ENCODE results near the gene ZPLD1.

ZPLD1 gene

DNA sequence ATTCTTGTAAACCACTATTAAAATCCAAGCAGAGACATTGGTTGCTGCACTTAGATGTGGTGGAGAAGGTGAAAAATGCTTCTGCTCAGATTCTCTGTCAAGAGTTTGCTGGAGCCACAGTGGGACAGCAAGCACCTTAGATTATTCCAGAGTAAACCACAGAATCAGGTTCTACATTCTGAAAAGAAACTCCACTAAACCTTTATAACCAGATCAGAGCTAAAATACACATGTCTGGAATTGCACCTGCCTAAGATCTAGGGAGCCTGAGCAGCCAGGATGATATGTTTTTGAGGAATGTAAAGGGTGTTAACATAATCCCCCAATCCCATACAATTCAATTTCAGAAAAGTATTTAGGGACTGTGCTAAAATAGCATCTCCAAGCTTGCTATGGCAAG lies at the start of gene ZPLD1:
Gene ZPLD1 (plus strand): TSS at position 301 of the 400 bp plus-strand sequence. CDS start 3,473 bp downstream, outside the sequence.
- no peak for DNase-seq

DNA sequence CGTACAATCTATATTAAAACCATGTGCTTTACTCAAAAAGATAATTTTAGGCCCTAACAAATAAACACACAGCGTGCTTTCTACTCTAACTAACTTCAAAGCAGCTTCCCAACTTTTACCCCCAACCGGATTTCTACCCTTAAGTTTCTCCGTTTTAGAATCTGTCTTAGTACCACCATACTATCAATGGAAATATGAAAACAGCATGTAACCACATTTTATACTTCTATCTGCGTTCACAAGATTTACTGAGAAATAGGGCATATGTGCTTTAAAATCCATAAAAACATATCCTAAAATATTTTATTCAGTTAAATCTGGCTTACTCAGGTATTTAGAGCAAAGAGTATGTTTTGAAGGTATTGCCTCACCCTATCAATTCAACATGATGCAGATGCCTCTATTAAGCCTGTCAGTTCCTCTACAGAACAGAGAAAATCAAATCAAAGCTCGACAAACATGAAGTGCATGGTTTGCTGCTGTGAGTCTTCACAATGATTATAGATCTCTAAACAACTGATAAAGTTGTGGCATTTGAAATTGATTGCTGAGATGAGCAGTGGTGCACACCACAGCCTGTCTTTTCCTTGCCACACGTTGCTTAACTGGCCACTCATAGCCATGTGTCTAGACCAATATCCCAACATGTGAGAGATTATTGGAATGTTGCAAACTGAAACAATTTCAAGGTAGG lies 44.5 kb upstream of the ZPLD1 start:
- DNase-seq: no peak

DNA sequence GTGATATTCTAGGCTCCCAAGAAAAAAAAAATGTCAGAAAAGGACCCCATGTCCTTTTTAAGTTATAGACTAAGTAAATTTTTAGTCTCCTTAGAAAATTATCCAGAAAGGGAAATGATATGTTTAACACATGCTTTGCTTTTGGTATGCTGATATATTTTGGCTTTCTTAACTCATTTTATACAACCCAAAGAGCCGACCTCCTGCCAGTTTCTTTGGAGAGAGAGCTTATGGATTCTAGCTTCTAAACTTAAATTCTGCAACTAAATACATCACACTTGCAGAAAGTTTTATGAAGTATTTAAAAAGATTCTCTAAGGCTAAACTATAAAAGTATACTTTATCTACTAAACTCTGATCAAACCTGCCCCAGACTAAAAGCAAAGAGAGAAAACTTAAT lies 43.9 kb upstream of the ZPLD1 start:
- no peak for DNase-seq

DNA sequence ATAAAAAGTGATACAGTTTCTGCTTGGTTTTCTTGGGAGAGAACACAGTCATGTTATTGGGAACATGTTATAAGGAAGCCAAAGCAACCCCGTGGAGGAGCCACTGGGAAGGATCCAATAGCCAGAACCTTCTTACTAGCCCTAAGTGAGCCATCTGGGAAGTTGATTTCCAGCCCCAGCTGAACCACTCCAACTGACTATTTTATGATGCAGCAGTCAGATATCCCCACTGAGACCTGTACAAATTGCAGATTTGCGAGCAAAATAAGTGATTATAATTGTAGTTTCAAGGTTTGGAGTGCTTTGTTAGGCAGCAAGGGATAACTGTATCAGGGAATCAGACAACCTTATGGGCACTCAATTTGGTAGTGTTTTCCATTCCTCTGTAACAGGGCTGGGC lies 43.3 kb upstream of the ZPLD1 start:
- DNase-seq: no peak

GRCh38 chr3:102394517-102394916 lies 40.3 kb upstream of the ZPLD1 start:
- no peak for DNase-seq

- DNase-seq: no peak
These were observed 36.6 kb upstream of the ZPLD1 start for GRCh38 chr3:102398176-102398575.

GRCh38 chr3:102398666-102399065 lies 36.1 kb upstream of the ZPLD1 start:
- DNase-seq: no peak

- DNase-seq: no peak
These were observed 34.7 kb upstream of the ZPLD1 start for GRCh38 chr3:102400142-102400541.

DNA sequence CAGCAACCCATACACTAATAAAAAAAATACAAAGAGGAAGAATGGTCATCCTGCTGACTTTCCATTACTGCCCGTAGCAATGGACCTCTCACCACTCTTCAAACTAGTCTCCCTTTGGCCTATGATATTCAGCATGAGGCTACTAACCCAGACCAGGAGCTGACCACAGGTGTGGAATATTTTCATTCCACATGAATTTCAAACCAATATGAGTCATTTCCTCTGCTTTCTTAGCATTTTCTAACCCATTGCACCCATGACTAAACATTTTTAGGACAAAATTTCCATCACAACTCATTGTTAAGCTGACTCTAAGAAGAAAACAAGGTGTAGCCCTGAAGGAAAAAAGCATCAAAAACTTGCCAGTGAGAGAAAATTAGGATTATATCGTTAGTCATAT lies 34.0 kb upstream of the ZPLD1 start:
- DNase-seq: no peak

- no peak for DNase-seq
These were observed 24.2 kb upstream of the ZPLD1 start for GRCh38 chr3:102410616-102411015.

GRCh38 chr3:102415553-102415952 lies 19.3 kb upstream of the ZPLD1 start:
- no peak for DNase-seq

- no peak for DNase-seq
These were observed 15.0 kb upstream of the ZPLD1 start for GRCh38 chr3:102419786-102420185.

DNA sequence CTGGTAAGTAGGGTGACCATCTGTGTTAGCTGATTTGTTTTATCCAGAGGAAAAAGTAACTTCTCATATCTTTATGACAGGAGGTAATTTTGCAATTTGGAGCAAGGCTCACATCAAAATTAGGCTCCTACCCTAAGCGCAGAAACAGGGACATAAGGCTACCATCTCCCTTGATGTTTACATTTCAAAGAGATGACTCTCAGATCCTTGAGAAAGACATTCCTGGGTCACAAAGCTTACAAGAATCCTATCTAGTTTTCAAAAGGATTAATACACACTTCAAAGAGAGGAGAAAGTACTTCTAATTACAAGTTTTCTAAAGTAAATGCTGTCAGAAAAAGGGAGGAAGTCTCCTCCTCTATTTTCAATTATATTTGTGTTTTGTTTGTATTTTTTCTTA lies 7.0 kb downstream of the ZPLD1 start:
- no peak for DNase-seq

- DNase-seq: no peak
These were observed 8.2 kb downstream of the ZPLD1 start for GRCh38 chr3:102443021-102443420.

GRCh38 chr3:102444101-102444500 lies 9.3 kb downstream of the ZPLD1 start:
- DNase-seq: no peak

DNA sequence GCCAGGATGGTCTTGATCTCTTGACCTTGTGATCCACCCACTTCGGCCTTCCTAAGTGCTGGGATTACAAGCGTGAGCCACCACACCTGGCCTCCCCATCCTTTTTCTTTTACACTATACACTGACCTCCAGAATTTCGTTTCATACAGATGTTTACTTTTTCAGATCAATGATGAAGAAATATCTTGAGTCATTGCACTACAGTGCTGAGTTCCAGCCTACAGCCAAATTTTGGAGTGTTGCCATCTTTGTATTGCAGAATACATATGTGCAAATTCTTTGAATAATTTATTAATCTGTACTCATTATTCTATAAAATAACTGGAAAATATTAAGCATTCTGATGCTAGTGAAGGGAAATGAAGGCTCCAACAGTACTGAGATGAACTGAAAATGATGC lies 12.5 kb downstream of the ZPLD1 start:
- no peak for DNase-seq

DNA sequence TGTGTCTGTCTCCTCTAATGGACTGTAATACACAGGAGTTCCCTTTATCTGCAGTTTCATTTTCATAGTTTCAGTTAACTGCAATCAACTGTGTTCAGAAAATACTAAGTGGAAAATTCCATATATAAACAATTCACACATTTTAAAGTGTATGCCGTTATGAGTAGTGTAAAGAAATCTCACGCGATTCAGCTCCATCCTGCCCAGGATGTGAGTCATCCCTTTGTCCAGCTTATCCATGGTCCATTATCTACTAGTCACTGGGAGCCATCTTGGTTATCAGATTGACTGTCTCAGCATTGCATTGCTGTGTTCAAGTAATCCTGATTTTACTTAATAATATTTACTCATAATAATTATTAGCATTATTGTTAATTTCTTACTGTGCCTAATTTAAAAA lies 14.5 kb downstream of the ZPLD1 start:
- DNase-seq: no peak

- DNase-seq: no peak
These were observed 15.1 kb downstream of the ZPLD1 start for GRCh38 chr3:102449930-102450329.

GRCh38 chr3:102450976-102451375 lies 16.2 kb downstream of the ZPLD1 start:
- DNase-seq: no peak

GRCh38 chr3:102451543-102451942 lies 16.7 kb downstream of the ZPLD1 start:
- no peak for DNase-seq

GRCh38 chr3:102454181-102454580 lies 19.4 kb downstream of the ZPLD1 start:
- no peak for DNase-seq

DNA sequence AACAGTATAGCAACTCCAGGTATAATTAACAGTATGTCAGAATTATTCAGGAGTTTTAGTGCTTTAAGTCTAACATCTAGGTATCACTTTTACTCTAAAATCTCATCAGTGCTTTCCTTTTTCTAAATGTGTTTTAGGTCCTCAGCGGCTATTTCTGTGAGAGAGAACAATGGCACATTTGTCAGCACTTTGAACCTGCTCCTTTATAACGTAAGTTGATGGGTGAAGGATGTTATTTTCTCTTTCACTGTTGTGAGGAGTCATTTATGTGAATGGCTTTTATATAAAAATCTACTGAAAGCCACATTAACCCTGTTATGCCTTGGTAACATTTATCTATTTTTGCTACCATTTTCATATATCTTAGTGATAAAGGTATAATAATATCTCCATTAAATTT lies 22.8 kb downstream of the ZPLD1 start:
- DNase-seq: no peak

DNA sequence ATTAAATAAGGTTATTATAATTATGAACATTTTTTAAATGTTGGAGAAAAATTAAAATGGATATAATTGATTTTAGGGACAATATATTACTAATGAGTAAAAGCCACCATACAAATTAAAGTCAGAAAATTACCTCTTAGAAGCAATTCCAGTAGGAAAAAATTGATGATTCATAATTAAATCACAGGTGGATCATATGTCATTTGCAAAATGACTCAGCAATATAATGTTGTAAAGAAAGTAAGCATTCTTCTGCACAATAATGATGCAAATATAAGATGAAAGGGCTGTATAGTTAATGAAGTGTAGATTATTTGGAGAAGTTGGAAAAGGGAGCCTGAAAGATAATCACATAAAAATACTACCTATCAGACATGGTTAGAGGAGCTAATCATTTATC lies 25.8 kb downstream of the ZPLD1 start:
- DNase-seq: no peak

- no peak for DNase-seq
These were observed 29.4 kb downstream of the ZPLD1 start for GRCh38 chr3:102464261-102464660.

- no peak for DNase-seq
These were observed 31.2 kb downstream of the ZPLD1 start for GRCh38 chr3:102466001-102466400.
